Retinal pigment epithelial cell (primary cell): Measurements from ENCODE around the gene CDR2L.

ENCODE experiments used
- DNase-seq: peaks from one replicate; pipeline ENCODE4 v3.0.0-alpha.2; 2010; ENCODE audit warnings: low read depth
- H3K4me3 ChIP-seq: 2 replicates; pipeline ENCODE4 v1.5.1; 2011; ENCODE audit warnings: mild to moderate bottlenecking, low read length, control low read depth, moderate library complexity
- CTCF ChIP-seq: conservative IDR thresholded peaks from 2 replicates; pipeline ENCODE4 v1.5.1; 2011; ENCODE audit warnings: low read depth, low read length, control low read depth, inconsistent platforms

The CDR2L gene

GRCh38 chr17:74987418-74987908 lies at the start of gene CDR2L:
TSS of gene CDR2L (plus strand) at chr17:74987632. CDS start at chr17:74988044, 412 bp downstream.
- H3K4me3 ChIP-seq = peak within 1 kb of the TSS; percentile 73
- TF ChIP-seq CTCF = no peak
- peak; percentile 75 for DNase-seq

DNA sequence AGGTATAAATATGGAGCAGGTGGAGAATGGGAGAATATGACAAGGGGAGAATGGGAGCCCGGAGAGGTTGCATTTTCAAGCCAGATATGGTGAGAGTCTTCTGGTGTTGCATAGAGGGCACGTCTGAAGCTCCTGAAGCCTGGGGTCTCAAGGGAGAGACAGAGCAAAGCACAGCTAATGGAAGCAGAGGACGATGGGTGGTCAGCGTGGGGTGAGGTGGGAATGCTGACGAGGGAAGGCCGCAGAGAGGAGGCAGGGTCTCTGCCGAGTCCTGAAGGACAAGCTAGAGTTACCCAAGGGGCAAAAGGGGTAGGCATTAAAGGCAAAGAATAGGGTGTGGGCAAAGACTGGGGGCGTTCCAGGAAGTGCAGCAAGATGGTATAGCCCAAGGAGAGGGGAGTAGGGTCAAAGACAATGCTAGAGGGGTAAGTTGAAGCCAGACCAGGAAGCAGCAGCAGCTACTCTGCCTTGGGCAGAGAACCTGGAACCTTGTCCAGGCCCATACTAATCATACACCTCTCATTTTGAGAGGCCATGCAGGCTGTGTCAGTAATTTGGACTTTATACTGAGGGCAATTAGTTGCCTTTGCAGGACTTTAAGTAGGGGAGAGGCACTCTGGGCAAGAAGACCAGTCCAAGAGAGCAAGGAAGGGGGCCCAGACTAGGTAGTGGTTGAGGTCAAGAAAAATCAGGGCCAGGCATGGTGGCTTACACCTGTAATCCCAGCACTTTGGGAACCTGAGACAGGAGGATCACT lies 49.1 kb upstream of the CDR2L start:
- DNase-seq = no peak
- TF ChIP-seq CTCF = no peak
- H3K4me3 ChIP-seq = no peak overlapping the region

DNA sequence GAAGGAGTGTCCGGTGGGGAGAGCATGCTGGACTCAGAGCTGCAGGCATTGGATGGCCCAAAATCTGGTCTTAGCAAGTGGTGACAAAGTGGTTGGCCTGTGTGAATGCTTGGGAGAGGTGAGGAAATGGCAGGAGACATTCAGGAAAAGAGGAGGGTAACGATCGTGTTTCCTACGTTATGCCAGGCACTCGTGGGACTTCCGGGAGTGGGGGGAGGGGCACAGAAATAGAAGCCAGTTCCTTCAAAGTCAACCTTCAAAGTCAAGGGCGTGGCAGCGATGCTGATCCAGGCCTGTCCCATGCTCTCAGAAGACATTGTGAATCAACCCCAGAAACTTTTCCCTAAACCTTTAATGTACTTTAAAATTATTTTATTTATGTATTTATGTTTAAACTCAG lies 47.9 kb upstream of the CDR2L start:
- DNase-seq = no peak
- no peak for TF ChIP-seq CTCF
- H3K4me3 ChIP-seq = no peak overlapping the region

GRCh38 chr17:74941128-74941725 lies 46.2 kb upstream of the CDR2L start:
- no peak for DNase-seq
- no peak overlapping the region for H3K4me3 ChIP-seq
- TF ChIP-seq CTCF = no peak

DNA sequence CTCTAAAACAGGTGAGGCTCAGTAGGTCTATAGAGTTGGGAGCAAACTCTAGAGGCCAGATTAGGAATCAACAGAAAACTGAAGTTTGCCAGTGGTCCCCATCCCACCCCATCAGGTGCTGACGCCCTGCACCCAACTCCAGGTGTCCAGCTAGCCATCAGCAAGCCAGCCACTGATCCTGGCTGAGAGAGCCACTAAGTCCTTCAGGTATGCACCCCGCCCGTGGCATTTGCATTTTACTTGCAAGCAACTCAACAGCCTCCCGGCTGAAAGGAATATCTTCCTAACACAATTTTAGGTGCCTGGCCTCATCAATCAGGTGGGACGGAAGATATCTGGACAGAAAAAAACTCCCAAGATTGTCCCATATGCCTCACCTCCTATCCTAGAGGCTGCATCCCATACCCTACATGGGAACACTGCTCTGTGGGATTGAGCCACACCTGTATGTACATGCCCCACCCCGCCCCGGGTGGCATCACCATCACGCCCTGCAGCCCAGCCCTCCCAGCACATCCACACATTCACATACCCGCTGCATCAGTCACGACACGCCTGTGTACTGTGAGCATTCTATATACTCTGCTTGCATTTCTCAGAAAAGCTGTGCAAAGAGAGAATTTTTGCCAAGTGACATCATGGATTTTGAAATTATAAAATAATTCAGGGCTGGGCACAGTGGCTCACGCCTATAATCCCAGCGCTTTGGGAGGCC lies 43.5 kb upstream of the CDR2L start:
- H3K4me3 ChIP-seq = no peak overlapping the region
- TF ChIP-seq CTCF = no peak
- peak; percentile 8 for DNase-seq

DNA sequence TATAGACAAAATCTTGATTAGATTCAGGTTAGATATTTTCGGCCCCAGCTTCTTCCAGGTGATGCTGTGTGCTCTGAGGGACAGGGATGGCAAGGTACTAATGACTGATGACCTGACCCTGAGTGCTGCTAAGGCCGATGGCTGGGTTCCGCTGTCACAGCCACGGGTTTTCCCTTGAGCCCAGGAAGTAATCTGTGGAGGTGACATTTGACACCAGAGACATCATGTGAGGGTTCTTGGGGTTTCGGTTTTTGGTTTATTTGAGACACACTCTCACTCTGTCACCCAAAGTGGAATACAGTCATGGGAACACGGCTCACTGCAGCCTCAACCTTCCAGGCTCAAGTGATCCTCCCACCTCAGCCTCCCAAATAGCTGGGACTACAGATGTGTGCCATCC lies 41.9 kb upstream of the CDR2L start:
- no peak overlapping the region for H3K4me3 ChIP-seq

More for the DNA sequence above, 41.9 kb upstream of the CDR2L start:
- DNase-seq = no peak
- TF ChIP-seq CTCF = no peak
